Measurements from ENCODE around the gene BCAS3.

The BCAS3 gene

GRCh38 chr17:61386251-61386650 lies 708.6 kb downstream of the BCAS3 start:
- DNase-seq (ENCODE audit: insufficient read length, low spot score) (no peak), FAIRE-seq (no peak)
- no peak for TF ChIP-seq SPI1 (IDR thresholded peaks at IDR 0.05; ENCODE audit: low read depth, low read length)
- TF ChIP-seq POLR2AphosphoS5 (IDR thresholded peaks at IDR 0.05; ENCODE audit: low read depth, low read length), result no peak

- no peak for TF ChIP-seq POU2F2 (IDR thresholded peaks at IDR 0.05; ENCODE audit: low read depth, low read length)
- no peak for TF ChIP-seq POLR2A (IDR thresholded peaks at IDR 0.05; ENCODE audit: low read depth, low read length)
- no peak for TF ChIP-seq TAF1 (IDR thresholded peaks at IDR 0.05; ENCODE audit: low read depth, low read length)
- no peak for TF ChIP-seq POLR2AphosphoS5 (IDR thresholded peaks at IDR 0.05; ENCODE audit: low read depth, low read length)
- TF ChIP-seq PAX5 (IDR thresholded peaks at IDR 0.05; ENCODE audit: insufficient read depth, low read length, severe bottlenecking), result no peak
- no peak for TF ChIP-seq SPI1 (IDR thresholded peaks at IDR 0.05; ENCODE audit: low read depth, low read length)
- DNase-seq (ENCODE audit: insufficient read length, low spot score) (no peak), FAIRE-seq (no peak)
Observed at GRCh38 chr17:61387011-61387410, 709.4 kb downstream of the BCAS3 start.

GRCh38 chr17:61387511-61388305 lies 710.1 kb downstream of the BCAS3 start:
- DNase-seq (ENCODE audit: insufficient read length, low spot score), result no peak
- no peak for FAIRE-seq
- no peak for TF ChIP-seq POLR2A (IDR thresholded peaks at IDR 0.05; ENCODE audit: low read depth, low read length)
- TF ChIP-seq TAF1 (IDR thresholded peaks at IDR 0.05; ENCODE audit: low read depth, low read length), result no peak
- no peak for TF ChIP-seq POU2F2 (IDR thresholded peaks at IDR 0.05; ENCODE audit: low read depth, low read length)
- no peak for TF ChIP-seq SPI1 (IDR thresholded peaks at IDR 0.05; ENCODE audit: low read depth, low read length)
- TF ChIP-seq PAX5 (IDR thresholded peaks at IDR 0.05; ENCODE audit: insufficient read depth, low read length, severe bottlenecking), result no peak
- no peak for TF ChIP-seq POLR2AphosphoS5 (IDR thresholded peaks at IDR 0.05; ENCODE audit: low read depth, low read length)

GRCh38 chr17:61388561-61389356 lies 711.1 kb downstream of the BCAS3 start:
- FAIRE-seq, result no peak

GRCh38 chr17:61389670-61390478 lies 712.2 kb downstream of the BCAS3 start:
- TF ChIP-seq POLR2AphosphoS5 (IDR thresholded peaks at IDR 0.05; ENCODE audit: low read depth, low read length) (no peak), POU2F2 (IDR thresholded peaks at IDR 0.05; ENCODE audit: low read depth, low read length) (no peak), SPI1 (IDR thresholded peaks at IDR 0.05; ENCODE audit: low read depth, low read length) (no peak), POLR2A (IDR thresholded peaks at IDR 0.05; ENCODE audit: low read depth, low read length) (no peak), TAF1 (IDR thresholded peaks at IDR 0.05; ENCODE audit: low read depth, low read length) (no peak), PAX5 (IDR thresholded peaks at IDR 0.05; ENCODE audit: insufficient read depth, low read length, severe bottlenecking) (no peak)
- no peak for FAIRE-seq
- peak; percentile 78 for DNase-seq (ENCODE audit: insufficient read length, low spot score)

More at GRCh38 chr17:61388561-61389356, 711.1 kb downstream of the BCAS3 start:
- TF ChIP-seq POU2F2 (IDR thresholded peaks at IDR 0.05; ENCODE audit: low read depth, low read length) (no peak), SPI1 (IDR thresholded peaks at IDR 0.05; ENCODE audit: low read depth, low read length) (no peak), PAX5 (IDR thresholded peaks at IDR 0.05; ENCODE audit: insufficient read depth, low read length, severe bottlenecking) (no peak), POLR2AphosphoS5 (IDR thresholded peaks at IDR 0.05; ENCODE audit: low read depth, low read length) (no peak)
- DNase-seq (ENCODE audit: insufficient read length, low spot score), result no peak

GRCh38 chr17:61390479-61390791 lies 712.8 kb downstream of the BCAS3 start:
- FAIRE-seq (no peak), DNase-seq (ENCODE audit: insufficient read length, low spot score) (no peak)
- no peak for TF ChIP-seq POLR2AphosphoS5 (IDR thresholded peaks at IDR 0.05; ENCODE audit: low read depth, low read length)
- no peak for TF ChIP-seq TAF1 (IDR thresholded peaks at IDR 0.05; ENCODE audit: low read depth, low read length)
- no peak for TF ChIP-seq POU2F2 (IDR thresholded peaks at IDR 0.05; ENCODE audit: low read depth, low read length)
- TF ChIP-seq POLR2A (IDR thresholded peaks at IDR 0.05; ENCODE audit: low read depth, low read length), result no peak
- TF ChIP-seq SPI1 (IDR thresholded peaks at IDR 0.05; ENCODE audit: low read depth, low read length), result no peak
- TF ChIP-seq PAX5 (IDR thresholded peaks at IDR 0.05; ENCODE audit: insufficient read depth, low read length, severe bottlenecking), result no peak

GRCh38 chr17:61391595-61392291 lies 714.1 kb downstream of the BCAS3 start:
- FAIRE-seq (no peak), DNase-seq (ENCODE audit: insufficient read length, low spot score) (no peak)
- TF ChIP-seq POU2F2 (IDR thresholded peaks at IDR 0.05; ENCODE audit: low read depth, low read length) (no peak), TAF1 (IDR thresholded peaks at IDR 0.05; ENCODE audit: low read depth, low read length) (no peak), POLR2A (IDR thresholded peaks at IDR 0.05; ENCODE audit: low read depth, low read length) (no peak), SPI1 (IDR thresholded peaks at IDR 0.05; ENCODE audit: low read depth, low read length) (no peak), PAX5 (IDR thresholded peaks at IDR 0.05; ENCODE audit: insufficient read depth, low read length, severe bottlenecking) (no peak), POLR2AphosphoS5 (IDR thresholded peaks at IDR 0.05; ENCODE audit: low read depth, low read length) (no peak)

- no peak for FAIRE-seq
- no peak for DNase-seq (ENCODE audit: insufficient read length, low spot score)
- TF ChIP-seq POLR2A (IDR thresholded peaks at IDR 0.05; ENCODE audit: low read depth, low read length), result no peak
- no peak for TF ChIP-seq SPI1 (IDR thresholded peaks at IDR 0.05; ENCODE audit: low read depth, low read length)
- TF ChIP-seq PAX5 (IDR thresholded peaks at IDR 0.05; ENCODE audit: insufficient read depth, low read length, severe bottlenecking), result no peak
- TF ChIP-seq POLR2AphosphoS5 (IDR thresholded peaks at IDR 0.05; ENCODE audit: low read depth, low read length), result no peak
- TF ChIP-seq TAF1 (IDR thresholded peaks at IDR 0.05; ENCODE audit: low read depth, low read length), result no peak
- TF ChIP-seq POU2F2 (IDR thresholded peaks at IDR 0.05; ENCODE audit: low read depth, low read length), result no peak
Observed at GRCh38 chr17:61392679-61393078, 715.0 kb downstream of the BCAS3 start.
